SK-N-SH treated with all-trans-retinoic acid at 6 μM for 48 hours (cell line): Measurements from ENCODE around the gene CSTF2T.

Experiments
- ATAC-seq: fragments of 200-7000 bp; cut with Tn5 transposase; 3 replicates; pipeline ENCODE4 v1.9.1; 2020; ENCODE audit warnings: mild to moderate bottlenecking, moderate library complexity
- ARNTL ChIP-seq: fragments of 450-650 bp; formaldehyde crosslinking; IDR thresholded peaks from 2 replicates; pipeline ENCODE4 v1.5.0; 2020; ENCODE audit warnings: low read depth, mild to moderate bottlenecking, moderate library complexity, borderline replicate concordance
- CREB5 ChIP-seq: fragments of 250-450 bp; sonication (Bioruptor Pico); IDR thresholded peaks from 2 replicates; pipeline ENCODE4 v1.5.1; 2020; ENCODE audit warnings: low read depth, mild to moderate bottlenecking, moderate library complexity
- CSDC2 ChIP-seq: fragments of 250-450 bp; sonication (Bioruptor Pico); IDR thresholded peaks from 2 replicates; pipeline ENCODE4 v1.5.0; 2020; ENCODE audit warnings: mild to moderate bottlenecking, moderate library complexity
- CSRNP3 ChIP-seq: fragments of 250-450 bp; sonication (Bioruptor Pico); IDR thresholded peaks from 2 replicates; pipeline ENCODE4 v1.5.1; 2021; ENCODE audit warnings: mild to moderate bottlenecking, moderate library complexity
- ESRRG ChIP-seq: fragments of 250-450 bp; sonication (Bioruptor Pico); IDR thresholded peaks from 2 replicates; pipeline ENCODE4 v1.6.1; 2021; ENCODE audit warnings: mild to moderate bottlenecking
- GLIS3 ChIP-seq: fragments of 250-450 bp; sonication (Bioruptor Pico); IDR thresholded peaks from 2 replicates; pipeline ENCODE4 v1.5.0; 2020; ENCODE audit warnings: mild to moderate bottlenecking, moderate library complexity
- ISL1 ChIP-seq: fragments of 250-450 bp; sonication (Bioruptor Pico); IDR thresholded peaks from 2 replicates; pipeline ENCODE4 v2.1.2; 2022; ENCODE audit warnings: mild to moderate bottlenecking, moderate library complexity
- PATZ1 ChIP-seq: fragments of 250-450 bp; sonication (Bioruptor Pico); IDR thresholded peaks from 2 replicates; pipeline ENCODE4 v1.8.0; 2020; ENCODE audit warnings: mild to moderate bottlenecking, moderate library complexity, borderline replicate concordance
- PPARA ChIP-seq: fragments of 250-450 bp; sonication (Bioruptor Pico); IDR thresholded peaks from 2 replicates; pipeline ENCODE4 v1.5.0; 2020; ENCODE audit warnings: mild to moderate bottlenecking, borderline replicate concordance
- RARB ChIP-seq: fragments of 250-450 bp; sonication (Bioruptor Pico); IDR thresholded peaks from 2 replicates; pipeline ENCODE4 v1.8.0; 2021; ENCODE audit warnings: mild to moderate bottlenecking, moderate library complexity
- SNAI2 ChIP-seq: fragments of 250-450 bp; sonication (Bioruptor Pico); IDR thresholded peaks from 2 replicates; pipeline ENCODE4 v1.5.0; 2020; ENCODE audit warnings: mild to moderate bottlenecking, moderate library complexity
- TCF4 ChIP-seq: fragments of 250-450 bp; sonication (Bioruptor Pico); IDR thresholded peaks from 2 replicates; pipeline ENCODE4 v1.8.0; 2021; ENCODE audit warnings: mild to moderate bottlenecking, moderate library complexity, borderline replicate concordance
- TOX ChIP-seq: fragments of 250-450 bp; sonication (Bioruptor Pico); IDR thresholded peaks from 2 replicates; pipeline ENCODE4 v1.8.0; 2021; ENCODE audit warnings: mild to moderate bottlenecking, moderate library complexity, borderline replicate concordance
- TSHZ2 ChIP-seq: fragments of 250-450 bp; sonication (Bioruptor Pico); IDR thresholded peaks from 2 replicates; pipeline ENCODE4 v1.5.0; 2020; ENCODE audit warnings: mild to moderate bottlenecking, moderate library complexity
- ZC3H10 ChIP-seq: fragments of 250-450 bp; sonication (Bioruptor Pico); IDR thresholded peaks from 2 replicates; pipeline ENCODE4 v1.5.1; 2021; ENCODE audit warnings: mild to moderate bottlenecking, moderate library complexity
- ZFP3 ChIP-seq: fragments of 250-450 bp; sonication (Bioruptor Pico); IDR thresholded peaks from 2 replicates; pipeline ENCODE4 v1.5.0; 2020; ENCODE audit warnings: mild to moderate bottlenecking, moderate library complexity
- ZFP30 ChIP-seq: fragments of 450-650 bp; formaldehyde crosslinking; IDR thresholded peaks from 2 replicates; pipeline ENCODE4 v1.5.0; 2022; ENCODE audit warnings: mild to moderate bottlenecking, moderate library complexity
- ZNF565 ChIP-seq: fragments of 450-650 bp; formaldehyde crosslinking; conservative IDR thresholded peaks from 2 replicates; pipeline ENCODE4 v1.5.0; 2020; ENCODE audit warnings: low read depth, mild to moderate bottlenecking, moderate library complexity
- ZNF8 ChIP-seq: fragments of 450-650 bp; formaldehyde crosslinking; IDR thresholded peaks from 2 replicates; pipeline ENCODE4 v1.5.0; 2020; ENCODE audit warnings: mild to moderate bottlenecking, moderate library complexity

CSTF2T gene

GRCh38 chr10:51685768-51686167 lies 13.6 kb downstream of the CSTF2T start:
- no peak for TF ChIP-seq ISL1 (CRISPR knock-in tag)
- no peak for TF ChIP-seq ZNF565 (CRISPR knock-in tag)
- TF ChIP-seq CSRNP3 (CRISPR knock-in tag), result no peak
- no peak for TF ChIP-seq ZC3H10 (CRISPR knock-in tag)
- no peak for TF ChIP-seq CREB5
- TF ChIP-seq ZFP30, result no peak
- TF ChIP-seq ZNF8 (CRISPR knock-in tag), result no peak
- TF ChIP-seq PATZ1 (CRISPR knock-in tag), result no peak
- no peak for TF ChIP-seq ARNTL (CRISPR knock-in tag)
- no peak for TF ChIP-seq TOX
- TF ChIP-seq, all 23 proteins: peak for 0
- ATAC-seq, result peak; percentile 52; the same call in 2 of the 3 replicates

- ATAC-seq, result peak; percentile 53
- TF ChIP-seq ISL1 (CRISPR knock-in tag), result peak; percentile 49
- TF ChIP-seq GLIS3 (CRISPR knock-in tag), result no peak
- no peak for TF ChIP-seq PATZ1 (CRISPR knock-in tag)
- TF ChIP-seq SNAI2 (CRISPR knock-in tag), result no peak
These were observed 16.2 kb downstream of the CSTF2T start for GRCh38 chr10:51683031-51683691.

GRCh38 chr10:51679841-51680240 lies 19.6 kb downstream of the CSTF2T start:
- no peak for ATAC-seq
- no peak for TF ChIP-seq RARB (CRISPR knock-in tag)

GRCh38 chr10:51675088-51675487 lies 24.3 kb downstream of the CSTF2T start:
- ATAC-seq, result no peak
- TF ChIP-seq CSRNP3 (CRISPR knock-in tag) (no peak), ZNF8 (CRISPR knock-in tag) (no peak), ZNF565 (CRISPR knock-in tag) (no peak), TOX (no peak), ESRRG (no peak), CSDC2 (CRISPR knock-in tag) (no peak), ZC3H10 (CRISPR knock-in tag) (no peak), ARNTL (CRISPR knock-in tag) (no peak), SNAI2 (CRISPR knock-in tag) (no peak), TCF4 (no peak), RARB (CRISPR knock-in tag) (no peak), PPARA (CRISPR knock-in tag) (no peak), ZFP3 (CRISPR knock-in tag) (no peak), CREB5 (no peak), TSHZ2 (CRISPR knock-in tag) (no peak)
- TF ChIP-seq, all 23 proteins: peak for 0
